C4-2B (cell line): ENCODE measurements around the gene UPK3BL1.
"Not testable (repeated sequence)": the region's sequence is repeated elsewhere in the genome, so short reads cannot be mapped to it uniquely, and the experiment has no call there.

ENCODE experiments used
- CTCF ChIP-seq: fragments of 450-650 bp; conservative IDR thresholded peaks from 2 replicates; pipeline ENCODE4 v1.5.1; 2017; ENCODE audit warnings: mild to moderate bottlenecking
- ZFX ChIP-seq: fragments of 450-650 bp; IDR thresholded peaks from 2 replicates; pipeline ENCODE4 v1.6.1; 2017

- not testable (repeated sequence) for TF ChIP-seq CTCF, ZFX
These were observed 38.2 kb upstream of the UPK3BL1 start for GRCh38 chr7:102680780-102681179.
